Upper lobe of left lung (tissue), 4 donors: ENCODE data around the gene GPR42.

ENCODE experiments used
- EP300 ChIP-seq, 4 donors: sonication (generic); formaldehyde crosslinking; IDR thresholded peaks; one replicate each; pipeline ENCODE4 v1.5.1; 2017; ENCODE audit warnings: antibody characterized with exemption in 4 of 4, control low read depth in 2 of 4
- POLR2A ChIP-seq, 4 donors: fragments of 450-650 bp; IDR thresholded peaks; one replicate each; pipeline ENCODE4 v1.5.1; 2016 to 2017; ENCODE audit warnings: antibody characterized with exemption in 4 of 4, mild to moderate bottlenecking in 2 of 4
- POLR2AphosphoS5 ChIP-seq, 2 donors: sonication (generic); formaldehyde crosslinking; IDR thresholded peaks; one replicate each; pipeline ENCODE4 v1.5.1; 2017; ENCODE audit warnings: antibody characterized with exemption in 2 of 2
- TF ChIP-seq, protein P1 (sequence below), 6 experiments: fragments of 450-650 bp in 4 of 6; fragments of 200-600 bp in 2 of 6; sonication (generic) in 2 of 6; IDR thresholded peaks; one replicate each; pipeline ENCODE4 v1.5.1; 2016 to 2019; ENCODE audit warnings: antibody characterized with exemption in 6 of 6

DNA sequence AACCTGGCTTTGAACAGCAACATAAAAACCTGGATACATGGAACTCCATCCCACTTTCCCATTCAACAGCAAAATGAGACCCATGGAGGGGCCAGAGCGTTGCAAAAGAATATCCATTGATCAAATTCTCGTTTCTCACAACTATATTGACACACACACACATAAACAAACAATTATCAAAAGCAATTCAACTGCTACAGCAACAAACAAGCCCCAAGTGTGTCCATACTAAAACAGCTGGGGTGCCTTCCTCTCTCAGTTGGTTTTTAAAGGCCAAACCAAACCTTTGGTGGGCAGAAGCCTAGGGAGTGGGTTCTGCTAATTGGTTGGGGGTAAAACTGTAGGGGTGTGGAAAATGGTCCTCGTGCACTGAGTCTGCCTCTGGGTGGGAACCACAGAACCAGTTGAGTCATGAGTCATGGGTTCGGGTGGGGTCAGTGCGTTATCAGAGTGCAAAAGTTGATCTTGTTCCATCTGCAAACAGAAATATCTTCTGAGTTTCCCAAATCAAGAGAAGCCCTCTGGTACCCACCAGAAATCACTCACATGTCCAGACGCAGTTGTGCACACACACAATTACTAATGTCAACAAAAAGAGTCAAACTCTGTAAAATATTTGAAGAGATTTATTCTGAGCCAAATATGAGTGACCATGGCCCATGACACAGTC, 18.5 kb downstream of the GPR42 start:
- TF ChIP-seq, protein P1, sequence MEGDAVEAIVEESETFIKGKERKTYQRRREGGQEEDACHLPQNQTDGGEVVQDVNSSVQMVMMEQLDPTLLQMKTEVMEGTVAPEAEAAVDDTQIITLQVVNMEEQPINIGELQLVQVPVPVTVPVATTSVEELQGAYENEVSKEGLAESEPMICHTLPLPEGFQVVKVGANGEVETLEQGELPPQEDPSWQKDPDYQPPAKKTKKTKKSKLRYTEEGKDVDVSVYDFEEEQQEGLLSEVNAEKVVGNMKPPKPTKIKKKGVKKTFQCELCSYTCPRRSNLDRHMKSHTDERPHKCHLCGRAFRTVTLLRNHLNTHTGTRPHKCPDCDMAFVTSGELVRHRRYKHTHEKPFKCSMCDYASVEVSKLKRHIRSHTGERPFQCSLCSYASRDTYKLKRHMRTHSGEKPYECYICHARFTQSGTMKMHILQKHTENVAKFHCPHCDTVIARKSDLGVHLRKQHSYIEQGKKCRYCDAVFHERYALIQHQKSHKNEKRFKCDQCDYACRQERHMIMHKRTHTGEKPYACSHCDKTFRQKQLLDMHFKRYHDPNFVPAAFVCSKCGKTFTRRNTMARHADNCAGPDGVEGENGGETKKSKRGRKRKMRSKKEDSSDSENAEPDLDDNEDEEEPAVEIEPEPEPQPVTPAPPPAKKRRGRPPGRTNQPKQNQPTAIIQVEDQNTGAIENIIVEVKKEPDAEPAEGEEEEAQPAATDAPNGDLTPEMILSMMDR (IDR thresholded peaks at IDR 0.05) = no peak
- no peak for TF ChIP-seq EP300 (IDR thresholded peaks at IDR 0.05)
- no peak for TF ChIP-seq POLR2A (IDR thresholded peaks at IDR 0.05)
- no peak for TF ChIP-seq POLR2AphosphoS5 (IDR thresholded peaks at IDR 0.05)
